PFSK-1 (cell line): ENCODE measurements around the gene NMS.

Experiments used
- FOXP2 ChIP-seq: optimal IDR thresholded peaks from 2 replicates; pipeline ENCODE3; 2011; ENCODE audit warnings: borderline replicate concordance, control low read depth, inconsistent platforms; ENCODE audit not compliant: insufficient read depth; ENCODE audit errors: extremely low read length, extremely low read depth
- POLR2AphosphoS5 ChIP-seq: IDR thresholded peaks from 2 replicates; pipeline ENCODE4 v1.6.1; 2012; ENCODE audit warnings: low read depth, mild to moderate bottlenecking, control low read depth, low read length, moderate library complexity
- SIN3A ChIP-seq: IDR thresholded peaks from 2 replicates; pipeline ENCODE4 v1.6.1; 2012; ENCODE audit warnings: mild to moderate bottlenecking, low read length, moderate library complexity, borderline replicate concordance; ENCODE audit not compliant: insufficient read depth
- TAF1 ChIP-seq: IDR thresholded peaks from 2 replicates; pipeline ENCODE4 v1.6.1; 2012; ENCODE audit warnings: low read length, control low read depth, borderline replicate concordance; ENCODE audit not compliant: insufficient read depth
- TF ChIP-seq, protein P1 (sequence below), 2 experiments: IDR thresholded peaks; 2 replicates each; pipeline versions ENCODE4 v1.6.1 to v1.8.0; 2011 to 2012; ENCODE audit warnings: low read depth in 2 of 2, low read length in 2 of 2, control low read depth in 1 of 2, inconsistent platforms in 1 of 2, mild to moderate bottlenecking in 1 of 2, moderate library complexity in 1 of 2; ENCODE audit not compliant: insufficient read depth in 1 of 2

DNA sequence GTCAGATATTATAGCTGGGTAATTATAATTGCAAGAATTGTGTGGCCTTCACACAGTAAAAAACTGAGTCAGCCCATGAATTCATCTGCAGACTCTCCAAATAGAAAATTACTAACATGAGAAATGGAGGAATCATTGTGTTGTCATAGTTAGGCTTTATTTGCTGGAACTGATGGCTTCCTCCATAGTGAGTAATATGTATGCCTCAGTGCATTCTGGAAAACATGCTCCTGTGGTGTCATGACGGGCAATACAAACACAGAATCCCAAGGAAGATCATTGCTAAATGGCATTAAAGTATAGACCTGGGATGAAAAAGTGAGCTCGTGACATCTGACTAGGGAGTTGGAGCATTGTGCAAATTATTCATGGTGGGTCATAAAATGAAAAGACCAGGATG is 23.6 kb upstream of the NMS start:
- no peak for TF ChIP-seq TAF1
- TF ChIP-seq POLR2AphosphoS5 = no peak
- no peak for TF ChIP-seq SIN3A
- TF ChIP-seq, protein P1, sequence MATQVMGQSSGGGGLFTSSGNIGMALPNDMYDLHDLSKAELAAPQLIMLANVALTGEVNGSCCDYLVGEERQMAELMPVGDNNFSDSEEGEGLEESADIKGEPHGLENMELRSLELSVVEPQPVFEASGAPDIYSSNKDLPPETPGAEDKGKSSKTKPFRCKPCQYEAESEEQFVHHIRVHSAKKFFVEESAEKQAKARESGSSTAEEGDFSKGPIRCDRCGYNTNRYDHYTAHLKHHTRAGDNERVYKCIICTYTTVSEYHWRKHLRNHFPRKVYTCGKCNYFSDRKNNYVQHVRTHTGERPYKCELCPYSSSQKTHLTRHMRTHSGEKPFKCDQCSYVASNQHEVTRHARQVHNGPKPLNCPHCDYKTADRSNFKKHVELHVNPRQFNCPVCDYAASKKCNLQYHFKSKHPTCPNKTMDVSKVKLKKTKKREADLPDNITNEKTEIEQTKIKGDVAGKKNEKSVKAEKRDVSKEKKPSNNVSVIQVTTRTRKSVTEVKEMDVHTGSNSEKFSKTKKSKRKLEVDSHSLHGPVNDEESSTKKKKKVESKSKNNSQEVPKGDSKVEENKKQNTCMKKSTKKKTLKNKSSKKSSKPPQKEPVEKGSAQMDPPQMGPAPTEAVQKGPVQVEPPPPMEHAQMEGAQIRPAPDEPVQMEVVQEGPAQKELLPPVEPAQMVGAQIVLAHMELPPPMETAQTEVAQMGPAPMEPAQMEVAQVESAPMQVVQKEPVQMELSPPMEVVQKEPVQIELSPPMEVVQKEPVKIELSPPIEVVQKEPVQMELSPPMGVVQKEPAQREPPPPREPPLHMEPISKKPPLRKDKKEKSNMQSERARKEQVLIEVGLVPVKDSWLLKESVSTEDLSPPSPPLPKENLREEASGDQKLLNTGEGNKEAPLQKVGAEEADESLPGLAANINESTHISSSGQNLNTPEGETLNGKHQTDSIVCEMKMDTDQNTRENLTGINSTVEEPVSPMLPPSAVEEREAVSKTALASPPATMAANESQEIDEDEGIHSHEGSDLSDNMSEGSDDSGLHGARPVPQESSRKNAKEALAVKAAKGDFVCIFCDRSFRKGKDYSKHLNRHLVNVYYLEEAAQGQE (IDR thresholded peaks at IDR 0.05; ENCODE audit: insufficient read depth in 1 of 2, low read depth in 2 of 2, low read length in 2 of 2) = no peak
- TF ChIP-seq FOXP2 = no peak
